GM12878 (cell line): ENCODE measurements around the gene MCM8. TPM values are rescaled to one million over a fixed set of nuclear protein-coding genes. Genes with fewer than 3 reads are reported as not detected.

ENCODE experiments used
- CREB1 ChIP-seq: IDR thresholded peaks from 2 replicates; pipeline ENCODE4 v1.6.1; 2012; ENCODE audit warnings: low read depth, mild to moderate bottlenecking, inconsistent platforms
- ESRRA ChIP-seq: IDR thresholded peaks from 2 replicates; pipeline ENCODE4 v1.6.1; 2012; ENCODE audit warnings: mild to moderate bottlenecking, low read length, improper control_type of control experiment
- GATAD2B ChIP-seq: fragments of 450-650 bp; conservative IDR thresholded peaks from 2 replicates; pipeline ENCODE4 v1.6.1; 2017; ENCODE audit warnings: low read depth, mild to moderate bottlenecking, moderate library complexity
- KAT2A ChIP-seq: conservative IDR thresholded peaks from 2 replicates; pipeline ENCODE4 v1.6.1; 2011; ENCODE audit warnings: low read depth, low read length; ENCODE audit not compliant: control insufficient read depth
- KLF5 ChIP-seq: fragments of 450-650 bp; IDR thresholded peaks from 2 replicates; pipeline ENCODE4 v1.6.1; 2014; ENCODE audit warnings: mild to moderate bottlenecking; ENCODE audit not compliant: partially characterized antibody
- MXI1 ChIP-seq: fragments of 150-350 bp; IDR thresholded peaks from 2 replicates; pipeline ENCODE4 v1.6.1; 2011; ENCODE audit warnings: low read depth, mild to moderate bottlenecking, inconsistent platforms, low read length, improper control_type of control experiment
- NRF1 ChIP-seq: conservative IDR thresholded peaks from 2 replicates; pipeline ENCODE4 v1.6.1; 2011; ENCODE audit warnings: mild to moderate bottlenecking, low read depth, low read length, improper control_type of control experiment
- POLR2AphosphoS2 ChIP-seq: IDR thresholded peaks from 2 replicates; pipeline ENCODE4 v1.6.1; 2011; ENCODE audit warnings: low read depth, mild to moderate bottlenecking, low read length, improper control_type of control experiment, moderate library complexity
- RBBP5 ChIP-seq: fragments of 200-600 bp; sonication (generic); conservative IDR thresholded peaks from 2 replicates; pipeline ENCODE4 v1.6.1; 2016
- SIN3A ChIP-seq: IDR thresholded peaks from 2 replicates; pipeline ENCODE4 v1.6.1; 2012; ENCODE audit warnings: low read depth, low read length, improper control_type of control experiment
- SIX5 ChIP-seq: IDR thresholded peaks from 2 replicates; pipeline ENCODE4 v1.6.1; 2011; ENCODE audit warnings: mild to moderate bottlenecking, low read depth, low read length, moderate library complexity; ENCODE audit not compliant: severe bottlenecking
- WRNIP1 ChIP-seq: IDR thresholded peaks from 2 replicates; pipeline ENCODE4 v1.6.1; 2011; ENCODE audit warnings: low read depth, low read length, improper control_type of control experiment, borderline replicate concordance
- polyA plus RNA-seq, 11 experiments: library from polyadenylated mRNA; depleted of rRNA in 4 of 11; unstranded in 6 of 11; stranded (reverse) in 5 of 11; fragments of >200 nt; fragmentation: Nextera tagmentation in 4 of 11; fragmentation: Illumina TruSeq in 1 of 11; extraction: Ambion mirVana in 4 of 11; extraction: Trizol in 1 of 11; gene quantifications; 1 replicate in 1 of 11; 2 replicates in 10 of 11; pipeline versions ENCODE4 v1.2.1 to v1.2.3, GENCODE V29; 2011 to 2016; ENCODE audit warnings: inconsistent platforms in 2 of 11, missing spikeins in 2 of 11, low read depth in 1 of 11
- total RNA-seq, 4 experiments: library from RNA; depleted of rRNA in 3 of 4; stranded (reverse); fragments of >200 nt in 3 of 4; fragmentation: Illumina TruSeq in 1 of 4; extraction: Trizol in 1 of 4; gene quantifications; 2 replicates each; pipeline versions ENCODE4 v1.2.1 to v1.2.3, GENCODE V29; 2013 to 2021
- TF ChIP-seq, protein P1 (sequence below): IDR thresholded peaks from 2 replicates; pipeline ENCODE4 v1.6.1; 2012; ENCODE audit warnings: improper control_type of control experiment, low read depth, low read length; ENCODE audit not compliant: insufficient replicate concordance
- TF ChIP-seq, protein P2 (sequence below): IDR thresholded peaks from 2 replicates; pipeline ENCODE4 v1.6.1; 2011; ENCODE audit warnings: borderline replicate concordance, low read depth, mild to moderate bottlenecking, moderate library complexity, mixed read lengths, low read length; ENCODE audit not compliant: insufficient read depth; ENCODE audit errors: extremely low read length
- TF ChIP-seq, protein P3 (sequence below): fragments of 450-650 bp; IDR thresholded peaks from 2 replicates; pipeline ENCODE4 v1.6.1; 2017; ENCODE audit warnings: low read depth, mild to moderate bottlenecking, moderate library complexity
- TF ChIP-seq, protein P4 (sequence below): fragments of 450-650 bp; IDR thresholded peaks from 2 replicates; pipeline ENCODE4 v1.6.1; 2014; ENCODE audit warnings: mild to moderate bottlenecking
- TF ChIP-seq, protein P5 (sequence below): fragments of 450-650 bp; IDR thresholded peaks from 2 replicates; pipeline ENCODE4 v1.6.1; 2016; ENCODE audit warnings: mild to moderate bottlenecking
- TF ChIP-seq, protein P6 (sequence below), 3 experiments: IDR thresholded peaks in 2 of 3; conservative IDR thresholded peaks in 1 of 3; 2 replicates each; pipeline ENCODE4 v1.5.1; 2011; ENCODE audit warnings: low read depth in 3 of 3, low read length in 3 of 3, mild to moderate bottlenecking in 3 of 3, control low read depth in 2 of 3, moderate library complexity in 2 of 3, inconsistent platforms in 1 of 3, mixed read lengths in 1 of 3; ENCODE audit not compliant: control insufficient read depth in 2 of 3, insufficient read depth in 1 of 3; ENCODE audit errors: extremely low read depth in 1 of 3

MCM8 gene
- total and polyA plus RNA-seq, 10 of the 15 experiments (the other 5 are each of a cell fraction or from before 2014, with no cell fraction given), result 3.2 to 28.2 (median 16.0) TPM

DNA sequence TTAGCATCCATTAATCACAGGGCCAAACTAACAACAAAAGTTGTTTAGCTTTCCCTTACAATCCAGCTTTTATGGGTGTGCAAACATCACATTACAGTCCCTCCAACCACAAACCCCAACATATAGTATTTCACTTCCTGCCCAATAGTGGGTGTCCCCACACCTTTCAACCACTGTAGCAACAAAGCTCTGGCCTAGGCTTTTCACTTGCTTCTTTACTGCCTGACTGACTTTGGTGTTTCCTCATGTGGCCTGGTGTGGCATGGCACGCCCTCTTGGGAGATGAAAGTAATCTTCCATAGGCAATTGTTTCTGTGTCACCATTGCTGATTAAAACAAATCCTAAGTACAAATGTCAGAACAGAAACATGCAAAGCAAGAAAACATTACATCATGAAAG, 46.3 kb downstream of the MCM8 start (continued):
- TF ChIP-seq, protein P1, sequence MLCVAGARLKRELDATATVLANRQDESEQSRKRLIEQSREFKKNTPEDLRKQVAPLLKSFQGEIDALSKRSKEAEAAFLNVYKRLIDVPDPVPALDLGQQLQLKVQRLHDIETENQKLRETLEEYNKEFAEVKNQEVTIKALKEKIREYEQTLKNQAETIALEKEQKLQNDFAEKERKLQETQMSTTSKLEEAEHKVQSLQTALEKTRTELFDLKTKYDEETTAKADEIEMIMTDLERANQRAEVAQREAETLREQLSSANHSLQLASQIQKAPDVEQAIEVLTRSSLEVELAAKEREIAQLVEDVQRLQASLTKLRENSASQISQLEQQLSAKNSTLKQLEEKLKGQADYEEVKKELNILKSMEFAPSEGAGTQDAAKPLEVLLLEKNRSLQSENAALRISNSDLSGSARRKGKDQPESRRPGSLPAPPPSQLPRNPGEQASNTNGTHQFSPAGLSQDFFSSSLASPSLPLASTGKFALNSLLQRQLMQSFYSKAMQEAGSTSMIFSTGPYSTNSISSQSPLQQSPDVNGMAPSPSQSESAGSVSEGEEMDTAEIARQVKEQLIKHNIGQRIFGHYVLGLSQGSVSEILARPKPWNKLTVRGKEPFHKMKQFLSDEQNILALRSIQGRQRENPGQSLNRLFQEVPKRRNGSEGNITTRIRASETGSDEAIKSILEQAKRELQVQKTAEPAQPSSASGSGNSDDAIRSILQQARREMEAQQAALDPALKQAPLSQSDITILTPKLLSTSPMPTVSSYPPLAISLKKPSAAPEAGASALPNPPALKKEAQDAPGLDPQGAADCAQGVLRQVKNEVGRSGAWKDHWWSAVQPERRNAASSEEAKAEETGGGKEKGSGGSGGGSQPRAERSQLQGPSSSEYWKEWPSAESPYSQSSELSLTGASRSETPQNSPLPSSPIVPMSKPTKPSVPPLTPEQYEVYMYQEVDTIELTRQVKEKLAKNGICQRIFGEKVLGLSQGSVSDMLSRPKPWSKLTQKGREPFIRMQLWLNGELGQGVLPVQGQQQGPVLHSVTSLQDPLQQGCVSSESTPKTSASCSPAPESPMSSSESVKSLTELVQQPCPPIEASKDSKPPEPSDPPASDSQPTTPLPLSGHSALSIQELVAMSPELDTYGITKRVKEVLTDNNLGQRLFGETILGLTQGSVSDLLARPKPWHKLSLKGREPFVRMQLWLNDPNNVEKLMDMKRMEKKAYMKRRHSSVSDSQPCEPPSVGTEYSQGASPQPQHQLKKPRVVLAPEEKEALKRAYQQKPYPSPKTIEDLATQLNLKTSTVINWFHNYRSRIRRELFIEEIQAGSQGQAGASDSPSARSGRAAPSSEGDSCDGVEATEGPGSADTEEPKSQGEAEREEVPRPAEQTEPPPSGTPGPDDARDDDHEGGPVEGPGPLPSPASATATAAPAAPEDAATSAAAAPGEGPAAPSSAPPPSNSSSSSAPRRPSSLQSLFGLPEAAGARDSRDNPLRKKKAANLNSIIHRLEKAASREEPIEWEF, result no peak
- no peak for TF ChIP-seq KAT2A
- no peak for TF ChIP-seq ESRRA
- TF ChIP-seq, protein P2, sequence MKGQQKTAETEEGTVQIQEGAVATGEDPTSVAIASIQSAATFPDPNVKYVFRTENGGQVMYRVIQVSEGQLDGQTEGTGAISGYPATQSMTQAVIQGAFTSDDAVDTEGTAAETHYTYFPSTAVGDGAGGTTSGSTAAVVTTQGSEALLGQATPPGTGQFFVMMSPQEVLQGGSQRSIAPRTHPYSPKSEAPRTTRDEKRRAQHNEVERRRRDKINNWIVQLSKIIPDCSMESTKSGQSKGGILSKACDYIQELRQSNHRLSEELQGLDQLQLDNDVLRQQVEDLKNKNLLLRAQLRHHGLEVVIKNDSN, result no peak
- no peak for TF ChIP-seq NRF1
- TF ChIP-seq, protein P3, sequence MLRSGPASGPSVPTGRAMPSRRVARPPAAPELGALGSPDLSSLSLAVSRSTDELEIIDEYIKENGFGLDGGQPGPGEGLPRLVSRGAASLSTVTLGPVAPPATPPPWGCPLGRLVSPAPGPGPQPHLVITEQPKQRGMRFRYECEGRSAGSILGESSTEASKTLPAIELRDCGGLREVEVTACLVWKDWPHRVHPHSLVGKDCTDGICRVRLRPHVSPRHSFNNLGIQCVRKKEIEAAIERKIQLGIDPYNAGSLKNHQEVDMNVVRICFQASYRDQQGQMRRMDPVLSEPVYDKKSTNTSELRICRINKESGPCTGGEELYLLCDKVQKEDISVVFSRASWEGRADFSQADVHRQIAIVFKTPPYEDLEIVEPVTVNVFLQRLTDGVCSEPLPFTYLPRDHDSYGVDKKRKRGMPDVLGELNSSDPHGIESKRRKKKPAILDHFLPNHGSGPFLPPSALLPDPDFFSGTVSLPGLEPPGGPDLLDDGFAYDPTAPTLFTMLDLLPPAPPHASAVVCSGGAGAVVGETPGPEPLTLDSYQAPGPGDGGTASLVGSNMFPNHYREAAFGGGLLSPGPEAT, result peak; percentile 44; the same call in 1 of the 2 replicates
- TF ChIP-seq, protein P4, sequence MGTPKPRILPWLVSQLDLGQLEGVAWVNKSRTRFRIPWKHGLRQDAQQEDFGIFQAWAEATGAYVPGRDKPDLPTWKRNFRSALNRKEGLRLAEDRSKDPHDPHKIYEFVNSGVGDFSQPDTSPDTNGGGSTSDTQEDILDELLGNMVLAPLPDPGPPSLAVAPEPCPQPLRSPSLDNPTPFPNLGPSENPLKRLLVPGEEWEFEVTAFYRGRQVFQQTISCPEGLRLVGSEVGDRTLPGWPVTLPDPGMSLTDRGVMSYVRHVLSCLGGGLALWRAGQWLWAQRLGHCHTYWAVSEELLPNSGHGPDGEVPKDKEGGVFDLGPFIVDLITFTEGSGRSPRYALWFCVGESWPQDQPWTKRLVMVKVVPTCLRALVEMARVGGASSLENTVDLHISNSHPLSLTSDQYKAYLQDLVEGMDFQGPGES, result no peak
- TF ChIP-seq KLF5, result no peak
- TF ChIP-seq RBBP5, result no peak
- peak; percentile 23; the same call in 1 of the 2 replicates for TF ChIP-seq MXI1
- TF ChIP-seq POLR2AphosphoS2, result no peak
- TF ChIP-seq, protein P5, sequence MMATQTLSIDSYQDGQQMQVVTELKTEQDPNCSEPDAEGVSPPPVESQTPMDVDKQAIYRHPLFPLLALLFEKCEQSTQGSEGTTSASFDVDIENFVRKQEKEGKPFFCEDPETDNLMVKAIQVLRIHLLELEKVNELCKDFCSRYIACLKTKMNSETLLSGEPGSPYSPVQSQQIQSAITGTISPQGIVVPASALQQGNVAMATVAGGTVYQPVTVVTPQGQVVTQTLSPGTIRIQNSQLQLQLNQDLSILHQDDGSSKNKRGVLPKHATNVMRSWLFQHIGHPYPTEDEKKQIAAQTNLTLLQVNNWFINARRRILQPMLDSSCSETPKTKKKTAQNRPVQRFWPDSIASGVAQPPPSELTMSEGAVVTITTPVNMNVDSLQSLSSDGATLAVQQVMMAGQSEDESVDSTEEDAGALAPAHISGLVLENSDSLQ, result no peak
- no peak for TF ChIP-seq GATAD2B
- no peak for TF ChIP-seq SIN3A
- no peak for TF ChIP-seq WRNIP1
- TF ChIP-seq, protein P6, sequence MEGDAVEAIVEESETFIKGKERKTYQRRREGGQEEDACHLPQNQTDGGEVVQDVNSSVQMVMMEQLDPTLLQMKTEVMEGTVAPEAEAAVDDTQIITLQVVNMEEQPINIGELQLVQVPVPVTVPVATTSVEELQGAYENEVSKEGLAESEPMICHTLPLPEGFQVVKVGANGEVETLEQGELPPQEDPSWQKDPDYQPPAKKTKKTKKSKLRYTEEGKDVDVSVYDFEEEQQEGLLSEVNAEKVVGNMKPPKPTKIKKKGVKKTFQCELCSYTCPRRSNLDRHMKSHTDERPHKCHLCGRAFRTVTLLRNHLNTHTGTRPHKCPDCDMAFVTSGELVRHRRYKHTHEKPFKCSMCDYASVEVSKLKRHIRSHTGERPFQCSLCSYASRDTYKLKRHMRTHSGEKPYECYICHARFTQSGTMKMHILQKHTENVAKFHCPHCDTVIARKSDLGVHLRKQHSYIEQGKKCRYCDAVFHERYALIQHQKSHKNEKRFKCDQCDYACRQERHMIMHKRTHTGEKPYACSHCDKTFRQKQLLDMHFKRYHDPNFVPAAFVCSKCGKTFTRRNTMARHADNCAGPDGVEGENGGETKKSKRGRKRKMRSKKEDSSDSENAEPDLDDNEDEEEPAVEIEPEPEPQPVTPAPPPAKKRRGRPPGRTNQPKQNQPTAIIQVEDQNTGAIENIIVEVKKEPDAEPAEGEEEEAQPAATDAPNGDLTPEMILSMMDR (IDR thresholded peaks at IDR 0.05 in 2 of 3, conservative IDR thresholded peaks at IDR 0.05 in 1 of 3; ENCODE audit: control insufficient read depth in 2 of 3, extremely low read depth in 1 of 3, insufficient read depth in 1 of 3, low read depth in 3 of 3, low read length in 3 of 3), result peak in 1 of 3 experiments; percentile 9; a peak in 1 of 6 replicates
- TF ChIP-seq SIX5, result no peak
- TF ChIP-seq CREB1, result 0 out of 2 replicates have a peak, but pooled peaks have one; percentile 7
